Cortex of kidney (tissue), 1 donor: ENCODE data around the gene NAV2.

Experiments used
- DNase-seq: peaks from one replicate; lab custom pipeline; 2025; lab: John Stamatoyannopoulos, UW

The NAV2 gene

GRCh38 chr11:19746086-19746485 is 33.4 kb downstream of the NAV2 start:
- no peak for DNase-seq

GRCh38 chr11:19747634-19748033 is 35.0 kb downstream of the NAV2 start:
- DNase-seq: no peak

- no peak for DNase-seq
These were observed 38.4 kb downstream of the NAV2 start for GRCh38 chr11:19751055-19751454.

- no peak for DNase-seq
These were observed 40.9 kb downstream of the NAV2 start for GRCh38 chr11:19753451-19754106.

- no peak for DNase-seq
These were observed 44.2 kb downstream of the NAV2 start for GRCh38 chr11:19756675-19757475.

- DNase-seq: no peak
These were observed 46.8 kb downstream of the NAV2 start for GRCh38 chr11:19759389-19759788.

GRCh38 chr11:19762266-19762665 is 49.6 kb downstream of the NAV2 start:
- no peak for DNase-seq

GRCh38 chr11:19763330-19763729 is 50.7 kb downstream of the NAV2 start:
- DNase-seq: no peak

- DNase-seq: no peak
These were observed 53.6 kb downstream of the NAV2 start for GRCh38 chr11:19766206-19766605.

- no peak for DNase-seq
These were observed 54.2 kb downstream of the NAV2 start for GRCh38 chr11:19766810-19767209.

- no peak for DNase-seq
These were observed 55.1 kb downstream of the NAV2 start for GRCh38 chr11:19767627-19768151.

GRCh38 chr11:19768197-19768596 is 55.6 kb downstream of the NAV2 start:
- DNase-seq: no peak

- no peak for DNase-seq
These were observed 56.2 kb downstream of the NAV2 start for GRCh38 chr11:19768815-19769214.

GRCh38 chr11:19769820-19770219 is 57.2 kb downstream of the NAV2 start:
- DNase-seq: no peak

GRCh38 chr11:19770277-19770676 is 57.6 kb downstream of the NAV2 start:
- no peak for DNase-seq

- no peak for DNase-seq
These were observed 58.8 kb downstream of the NAV2 start for GRCh38 chr11:19771463-19771862.

- DNase-seq: no peak
These were observed 59.8 kb downstream of the NAV2 start for GRCh38 chr11:19772480-19772879.

- no peak for DNase-seq
These were observed 61.7 kb downstream of the NAV2 start for GRCh38 chr11:19774329-19774728.

GRCh38 chr11:19774817-19775580 is 62.4 kb downstream of the NAV2 start:
- no peak for DNase-seq

- DNase-seq: no peak
These were observed 63.0 kb downstream of the NAV2 start for GRCh38 chr11:19775622-19776021.

- DNase-seq: no peak
These were observed 64.4 kb downstream of the NAV2 start for GRCh38 chr11:19777039-19777376.

GRCh38 chr11:19777377-19778102 is 64.9 kb downstream of the NAV2 start:
- DNase-seq: no peak
